Aorta (tissue), 4 donors: Measurements from ENCODE around the gene SYCE3. TPM values are rescaled to one million over a fixed set of nuclear protein-coding genes. Genes with fewer than 3 reads are reported as not detected.

Experiments used
- polyA plus RNA-seq, 2 donors: library from polyadenylated mRNA; stranded (reverse); fragments of 200-250 nt; gene quantifications; one replicate each; pipeline ENCODE4 v1.2.3, GENCODE V29; 2013
- total RNA-seq, 2 donors: library from RNA; stranded (reverse); fragmentation: NEBNext Ultra II Directional; extraction: Animal tissue kit (Norgen Biotek cat#: 25700); gene quantifications; one replicate each; pipeline ENCODE4 v1.2.1, GENCODE V29; 2021
- donor health status: healthy with polysubstance abuse.
- donor health status: Bipolar disorder and iron deficiency.
- donor health status: DM: no; HTN: no; CAD: no.
- donor health status: DM: yes; HTN: yes; CAD: no.

Gene SYCE3
- total and polyA plus RNA-seq, 4 donors = 1.5 TPM; not detected in 3

Other genes starting within 250 kb of the SYCE3 start
- gene DENND6B, start 235.9 kb downstream of the SYCE3 start, total RNA-seq = 1 to 10 TPM; 2.3 to 7.0 TPM
- gene DENND6B, start 235.9 kb downstream of the SYCE3 start, polyA plus RNA-seq = 1 to 10 TPM in 1 of 2 donors, under 1 TPM in 1; 0.25 to 7.5 TPM
- gene PPP6R2, start 219.6 kb downstream of the SYCE3 start, total RNA-seq = 10 to 100 TPM; 45.2 to 46.7 TPM
- 10 to 100 TPM; 14.1 to 62.5 TPM for gene PPP6R2, start 219.6 kb downstream of the SYCE3 start, polyA plus RNA-seq
- gene SBF1, start 87.9 kb downstream of the SYCE3 start, total RNA-seq = 10 to 100 TPM; 65.3 to 77.9 TPM
- gene SBF1, start 87.9 kb downstream of the SYCE3 start, polyA plus RNA-seq = 10 to 100 TPM; 17.8 to 49.8 TPM
- under 1 TPM; 0.26 to 0.54 TPM for gene ADM2, start 81.4 kb downstream of the SYCE3 start, total RNA-seq
- gene ADM2, start 81.4 kb downstream of the SYCE3 start, polyA plus RNA-seq = under 1 TPM in 1 of 2 donors, not detected in 1; 0.50 TPM
- gene MIOX, start 76.1 kb downstream of the SYCE3 start, total RNA-seq = not detected
- not detected for gene MIOX, start 76.1 kb downstream of the SYCE3 start, polyA plus RNA-seq
- 10 to 100 TPM; 42.2 to 65.7 TPM for gene LMF2, start 55.2 kb downstream of the SYCE3 start, total RNA-seq
- gene LMF2, start 55.2 kb downstream of the SYCE3 start, polyA plus RNA-seq = 100 to 1,000 TPM in 1 of 2 donors, 10 to 100 TPM in 1; 20.0 to 123 TPM
- gene NCAPH2, start 54.7 kb downstream of the SYCE3 start, total RNA-seq = 10 to 100 TPM; 31.6 to 35.5 TPM
- gene NCAPH2, start 54.7 kb downstream of the SYCE3 start, polyA plus RNA-seq = 10 to 100 TPM; 18.2 to 67.4 TPM
- gene SCO2, start 37.3 kb downstream of the SYCE3 start, total RNA-seq = 1 to 10 TPM; 4.7 to 5.1 TPM
- 10 to 100 TPM in 1 of 2 donors, not detected in 1; 11.6 TPM for gene SCO2, start 37.3 kb downstream of the SYCE3 start, polyA plus RNA-seq
- gene TYMP, start 32.9 kb downstream of the SYCE3 start, total RNA-seq = 10 to 100 TPM; 68.3 to 99.2 TPM
- gene TYMP, start 32.9 kb downstream of the SYCE3 start, polyA plus RNA-seq = 10 to 100 TPM; 37.7 to 47.1 TPM
- gene KLHDC7B, start 17.0 kb downstream of the SYCE3 start, total RNA-seq = under 1 TPM; 0.29 to 0.63 TPM
- not detected for gene KLHDC7B, start 17.0 kb downstream of the SYCE3 start, polyA plus RNA-seq
- gene CPT1B, start 15.5 kb upstream of the SYCE3 start, total RNA-seq = 10 to 100 TPM in 1 of 2 donors, 1 to 10 TPM in 1; 3.2 to 11.5 TPM
- 1 to 10 TPM; 3.9 to 6.4 TPM for gene CPT1B, start 15.5 kb upstream of the SYCE3 start, polyA plus RNA-seq
- gene CHKB, start 19.9 kb upstream of the SYCE3 start, total RNA-seq = 10 to 100 TPM; 36.5 to 78.8 TPM
- 100 to 1,000 TPM in 1 of 2 donors, 10 to 100 TPM in 1; 28.4 to 544 TPM for gene CHKB, start 19.9 kb upstream of the SYCE3 start, polyA plus RNA-seq
- under 1 TPM; 0.24 to 0.26 TPM for gene MAPK8IP2, start 37.9 kb upstream of the SYCE3 start, total RNA-seq
- gene MAPK8IP2, start 37.9 kb upstream of the SYCE3 start, polyA plus RNA-seq = under 1 TPM; under 0.01 to 0.15 TPM
- 10 to 100 TPM; 31.4 to 53.5 TPM for gene ARSA, start 65.2 kb upstream of the SYCE3 start, total RNA-seq
- 100 to 1,000 TPM in 1 of 2 donors, 10 to 100 TPM in 1; 15.7 to 120 TPM for gene ARSA, start 65.2 kb upstream of the SYCE3 start, polyA plus RNA-seq
- 10 to 100 TPM; 48.6 to 62.9 TPM for gene SHANK3, start 109.9 kb upstream of the SYCE3 start, total RNA-seq
- 1 to 10 TPM in 1 of 2 donors, under 1 TPM in 1; 0.63 to 3.2 TPM for gene SHANK3, start 109.9 kb upstream of the SYCE3 start, polyA plus RNA-seq
- gene ACR, start 175.3 kb upstream of the SYCE3 start, total RNA-seq = 1 to 10 TPM; 1.6 to 1.8 TPM
- not detected for gene ACR, start 175.3 kb upstream of the SYCE3 start, polyA plus RNA-seq
- 10 to 100 TPM; 15.7 to 28.0 TPM for gene RABL2B, start 220.7 kb upstream of the SYCE3 start, total RNA-seq
- 10 to 100 TPM; 11.1 to 27.6 TPM for gene RABL2B, start 220.7 kb upstream of the SYCE3 start, polyA plus RNA-seq